PC-9 (cell line): ENCODE data around the gene ALDOA. TPM values are rescaled to one million over a fixed set of nuclear protein-coding genes. Genes with fewer than 3 reads are reported as not detected.

Source experiments
- BruUV-seq: library from RNA; stranded (reverse); fragments of 400-500 nt; replicated peaks from 2 replicates; lab custom pipeline; 2021; lab: Mats Ljungman, UMichigan
- CTCF ChIA-PET: fragments of 300-600 bp; sonication (Branson Sonifier 250); formaldehyde crosslinking; loops from one replicate; lab custom pipeline; 2022; ENCODE audit warnings: antibody characterized with exemption; lab: Charles Lee
- POLR2A ChIA-PET: fragments of 300-600 bp; sonication (Branson Sonifier 250); formaldehyde crosslinking; loops from one replicate; lab custom pipeline; 2022; ENCODE audit warnings: antibody characterized with exemption; ENCODE audit not compliant: unreplicated experiment; lab: Charles Lee
- DNase-seq, 2 experiments: peaks; one replicate each; pipeline versions ENCODE4 v3.0.0 to v3.0.0-alpha.2; 2015 to 2022; ENCODE audit warnings: mixed read lengths in 1 of 2
- H2AFZ ChIP-seq: fragments of 200-600 bp; sonication (generic); 2 replicates; pipeline ENCODE4 v1.8.1; 2017; ENCODE audit warnings: antibody characterized with exemption
- H3F3A ChIP-seq: fragments of 200-600 bp; sonication (generic); 2 replicates; pipeline ENCODE4 v1.8.1; 2017; ENCODE audit warnings: antibody characterized with exemption, mild to moderate bottlenecking, low read depth; ENCODE audit not compliant: insufficient read depth
- H3K27ac ChIP-seq: fragments of 200-600 bp; sonication (generic); 2 replicates; pipeline ENCODE4 v1.6.1; 2016; ENCODE audit warnings: mixed run types
- H3K27me3 ChIP-seq: fragments of 200-600 bp; sonication (generic); 2 replicates; pipeline ENCODE4 v1.6.1; 2016; ENCODE audit warnings: low read depth, mixed run types; ENCODE audit not compliant: insufficient read depth
- H3K36me3 ChIP-seq: fragments of 200-600 bp; sonication (generic); 2 replicates; pipeline ENCODE4 v1.6.1; 2016; ENCODE audit warnings: low read depth, mixed run types
- H3K4me1 ChIP-seq: fragments of 200-600 bp; sonication (generic); replicated peaks from 2 replicates; pipeline ENCODE4 v1.6.1; 2016; ENCODE audit warnings: mixed run types; ENCODE audit not compliant: insufficient read depth
- H3K4me2 ChIP-seq: fragments of 200-600 bp; sonication (generic); 2 replicates; pipeline ENCODE4 v1.6.1; 2017; ENCODE audit warnings: mixed run types
- H3K4me3 ChIP-seq: fragments of 200-600 bp; sonication (generic); 2 replicates; pipeline ENCODE4 v1.6.1; 2016; ENCODE audit warnings: mixed run types
- H3K79me2 ChIP-seq: fragments of 200-600 bp; sonication (generic); 2 replicates; pipeline ENCODE4 v1.6.1; 2017; ENCODE audit warnings: low read depth, mixed run types
- H3K9me2 ChIP-seq: fragments of 200-600 bp; sonication (generic); 2 replicates; pipeline ENCODE4 v1.8.1; 2017; ENCODE audit warnings: mild to moderate bottlenecking; ENCODE audit not compliant: insufficient read depth
- H3K9me3 ChIP-seq: fragments of 200-600 bp; sonication (generic); 2 replicates; pipeline ENCODE4 v1.8.1; 2016; ENCODE audit warnings: low read depth; ENCODE audit not compliant: insufficient read depth
- H4K20me1 ChIP-seq: fragments of 200-600 bp; sonication (generic); 2 replicates; pipeline ENCODE4 v1.8.1; 2017; ENCODE audit not compliant: insufficient read depth
- CTCF ChIP-seq: fragments of 200-600 bp; sonication (generic); conservative IDR thresholded peaks from 2 replicates; pipeline ENCODE4 v1.6.1; 2017; ENCODE audit warnings: mixed run types, antibody characterized with exemption, mild to moderate bottlenecking, moderate library complexity
- EZH2 ChIP-seq: fragments of 200-600 bp; sonication (generic); IDR thresholded peaks from 2 replicates; pipeline ENCODE4 v1.8.0; 2017; ENCODE audit warnings: antibody characterized with exemption, low read depth
- intact Hi-C: fragments of 100-400 bp; cut with micrococcal nuclease; formaldehyde crosslinking; loops from one replicate; pipeline ENCODE4 v1.10.0; 2022; ENCODE audit not compliant: unreplicated experiment
- total RNA-seq: library from RNA; stranded (reverse); gene quantifications from 2 replicates; pipeline ENCODE4 v1.2.3, GENCODE V29; 2021

Gene ALDOA
- total RNA-seq, 1 experiment from 2014 or later, result 3,090 TPM

- Histone ChIP-seq H3K27ac (peak within 1 kb of the TSS; percentile 39), H3K27me3 (no peaks in the 10 kb centered on the region), H3K79me2 (0 out of 2 replicates have a peak, but pooled peaks cover 7% of the 10 kb centered on the region), H3K4me1 (peaks cover 27% of the 10 kb centered on the region), H3K9me3 (peaks cover 17% of the 10 kb centered on the region), H3K4me3 (peak within 1 kb of the TSS; percentile 72), H3K36me3 (no peaks in the 10 kb centered on the region; the same call in 1 of the 2 replicates), H3K4me2 (peak within 1 kb of the TSS; percentile 99), H3F3A (peaks cover 36% of the 10 kb centered on the region; the same call in 1 of the 2 replicates), H2AFZ (peak within 1 kb of the TSS; percentile 77; the same call in 1 of the 2 replicates), H3K9me2 (no peaks in the 10 kb centered on the region), H4K20me1 (no peaks in the 10 kb centered on the region)
- CTCF ChIA-PET, result no interaction called here
- TF ChIP-seq CTCF (no peak), EZH2 (no peak)
- intact Hi-C loops, result loop anchor here (1.0 to 10.0 kb wide), 2 partner anchors 19 to 559 kb away; partner anchors contain the start of genes FBRS and PRR14
- peak; percentile 69 to 96 for DNase-seq
- POLR2A ChIA-PET, result no interaction called here
- BruUV-seq, result TSS peak; percentile 77
Measured at GRCh38 chr16:30096105-30096861, 30.7 kb downstream of the ALDOA start, which contains the start of gene YPEL3. Gene YPEL3 (minus strand): TSS chr16:30096213. CDS start chr16:30095482, 731 bp downstream.

- H3K27ac ChIP-seq, result peak overlapping the region; percentile 39; the same call in 1 of the 2 replicates
- no peaks in the 10 kb centered on the region; the same call in 1 of the 2 replicates for H3K36me3 ChIP-seq
- intact Hi-C loops, result loop anchor here (1.0 to 10.0 kb wide), 2 partner anchors 18 to 558 kb away; partner anchors contain the start of genes FBRS and PRR14
- H3F3A ChIP-seq, result peaks cover 39% of the 10 kb centered on the region; the same call in 1 of the 2 replicates
- ChIA-PET POLR2A (no interaction called here), CTCF (no interaction called here)
- no TSS peak for BruUV-seq
- no peaks in the 10 kb centered on the region for H3K27me3 ChIP-seq
- H3K9me3 ChIP-seq, result peaks cover 17% of the 10 kb centered on the region
- no peak overlapping the region; the same call in 1 of the 2 replicates for H3K4me2 ChIP-seq
- peak overlapping the region; percentile 77; the same call in 1 of the 2 replicates for H2AFZ ChIP-seq
- 0 out of 2 replicates have a peak, but pooled peaks cover 7% of the 10 kb centered on the region for H3K79me2 ChIP-seq
- H4K20me1 ChIP-seq, result no peaks in the 10 kb centered on the region
- peaks cover 23% of the 10 kb centered on the region for H3K4me1 ChIP-seq
- H3K4me3 ChIP-seq, result peak overlapping the region; percentile 42; the same call in 1 of the 2 replicates
- no peaks in the 10 kb centered on the region for H3K9me2 ChIP-seq
- no peak for DNase-seq
- TF ChIP-seq CTCF (no peak), EZH2 (no peak)
Measured at GRCh38 chr16:30096862-30097563, 31.5 kb downstream of the ALDOA start.

- no TSS peak for BruUV-seq
- H3K9me3 ChIP-seq, result no peaks in the 10 kb centered on the region
- peak overlapping the region; percentile 69 for H3K4me2 ChIP-seq
- H3F3A ChIP-seq, result peaks cover 29% of the 10 kb centered on the region
- peaks cover 23% of the 10 kb centered on the region for H3K4me1 ChIP-seq
- 0 out of 2 replicates have a peak overlapping the region, but pooled peaks have one; percentile 18 for H2AFZ ChIP-seq
- H3K27me3 ChIP-seq, result no peaks in the 10 kb centered on the region
- 0 out of 2 replicates have a peak overlapping the region, but pooled peaks have one; percentile 3 for H3K4me3 ChIP-seq
- H3K9me2 ChIP-seq, result no peaks in the 10 kb centered on the region
- peak overlapping the region; percentile 73 for H3K27ac ChIP-seq
- CTCF ChIA-PET, result interaction anchor here (1.5 kb wide), 1 partner anchor 14 kb away, joined by 4 read pairs; no protein-coding TSS in a partner anchor
- POLR2A ChIA-PET, result interaction anchor here (0.5 to 0.7 kb wide), 3 partner anchors 13 to 38 kb away, joined by 3 to 11 read pairs (median 5); partner anchors contain the start of gene ALDOA
- intact Hi-C loops, result loop anchor here (2.0 kb wide), 1 partner anchor 13 kb away; the partner anchor contains the start of gene TBX6
- H3K79me2 ChIP-seq, result no peaks in the 10 kb centered on the region
- no peaks in the 10 kb centered on the region for H4K20me1 ChIP-seq
- H3K36me3 ChIP-seq, result no peaks in the 10 kb centered on the region
- no peak for TF ChIP-seq CTCF
- DNase-seq, result peak in 1 of 2 experiments; percentile 54
Measured at GRCh38 chr16:30104090-30104489, 38.5 kb downstream of the ALDOA start.
